HG03159 (cell line): Measurements from ENCODE around the gene RALGAPA2.
"Not testable (repeated sequence)": the region's sequence is repeated elsewhere in the genome, so short reads cannot be mapped to it uniquely, and the experiment has no call there.

ENCODE experiments used
- ATAC-seq: cut with Tn5 transposase; IDR thresholded peaks from one replicate; pipeline ENCODE4 v1.9.1; 2021; ENCODE audit warnings: mild to moderate bottlenecking, moderate library complexity; ENCODE audit not compliant: unreplicated experiment

The RALGAPA2 gene

GRCh38 chr20:20360464-20360863 is 352.0 kb downstream of the RALGAPA2 start:
- ATAC-seq, result no peak

DNA sequence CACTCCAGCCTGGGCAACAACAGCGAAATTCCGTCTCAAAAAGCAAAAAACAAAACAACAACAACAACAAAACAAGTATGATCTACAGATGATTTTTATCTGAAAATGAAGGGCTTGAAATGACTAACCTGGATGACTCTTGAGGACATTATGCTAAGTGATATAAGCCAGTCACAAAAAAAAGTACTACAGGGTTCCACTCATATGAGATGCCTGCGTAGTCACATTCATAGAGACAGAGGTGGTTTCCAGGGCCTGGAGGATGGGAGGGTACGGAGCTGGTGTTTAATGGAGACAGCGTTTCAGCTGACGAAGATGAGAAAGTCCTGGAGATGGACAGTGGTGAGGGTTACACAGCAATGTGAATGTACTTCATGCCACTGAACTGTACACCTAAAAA is 352.8 kb downstream of the RALGAPA2 start:
- ATAC-seq, result no peak

GRCh38 chr20:20358801-20359200 is 353.6 kb downstream of the RALGAPA2 start:
- ATAC-seq, result no peak

DNA sequence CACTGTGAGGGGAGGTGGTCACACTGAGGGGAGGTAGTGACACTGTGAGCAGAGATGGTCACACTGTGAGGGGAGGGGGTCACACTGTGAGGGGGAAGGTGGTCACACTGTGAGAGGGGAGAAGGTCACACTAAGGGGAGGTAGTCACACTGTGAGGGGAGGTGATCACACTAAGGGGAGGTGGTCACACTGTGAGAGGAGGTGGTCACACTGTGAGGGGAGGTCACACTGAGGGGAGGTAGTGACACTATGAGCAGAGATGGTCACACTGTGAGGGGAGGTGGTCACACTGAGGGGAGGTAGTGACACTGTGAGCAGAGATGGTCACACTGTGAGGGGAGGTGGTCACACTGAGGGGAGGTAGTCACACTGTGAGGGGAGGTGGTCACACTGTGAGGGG is 356.9 kb downstream of the RALGAPA2 start:
- ATAC-seq, result not testable (repeated sequence)

GRCh38 chr20:20353576-20353975 is 358.9 kb downstream of the RALGAPA2 start:
- no peak for ATAC-seq

- ATAC-seq, result no peak
Measured at GRCh38 chr20:20344476-20344875, 368.0 kb downstream of the RALGAPA2 start.

GRCh38 chr20:20343932-20344331 is 368.5 kb downstream of the RALGAPA2 start:
- ATAC-seq, result no peak
